Suprapubic skin (tissue), 3 donors: ENCODE data around the gene NEB.

Experiments used
- EP300 ChIP-seq: sonication (generic); formaldehyde crosslinking; IDR thresholded peaks from one replicate; pipeline ENCODE4 v1.6.1; 2017; ENCODE audit warnings: antibody characterized with exemption
- TF ChIP-seq, protein P1 (sequence below), 2 donors: fragments of 200-600 bp in 1 of 2; fragments of 450-650 bp in 1 of 2; sonication (generic) in 1 of 2; IDR thresholded peaks; one replicate each; pipeline ENCODE4 v1.5.1; 2016 to 2019; ENCODE audit warnings: antibody characterized with exemption in 2 of 2, mild to moderate bottlenecking in 1 of 2, moderate library complexity in 1 of 2

DNA sequence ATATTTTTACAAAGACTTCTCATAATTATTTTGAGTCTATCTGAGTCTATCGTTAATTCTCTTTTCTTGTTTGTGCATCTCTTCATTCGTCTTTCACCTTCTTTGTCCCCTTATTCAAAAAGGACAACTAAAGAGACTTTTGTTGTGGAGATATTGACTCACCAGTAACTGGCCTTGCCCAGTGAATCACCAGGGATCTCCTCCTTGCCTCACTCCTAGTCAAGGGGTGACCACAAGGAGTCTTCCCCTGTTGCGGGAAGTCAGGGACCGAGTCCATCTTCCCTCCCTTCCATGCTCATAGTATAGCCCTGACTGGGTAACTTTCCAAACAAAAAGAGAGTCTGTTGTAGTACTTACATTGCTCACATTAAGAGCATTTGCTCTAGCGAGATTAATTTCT lies 158.9 kb downstream of the NEB start:
- TF ChIP-seq, protein P1, sequence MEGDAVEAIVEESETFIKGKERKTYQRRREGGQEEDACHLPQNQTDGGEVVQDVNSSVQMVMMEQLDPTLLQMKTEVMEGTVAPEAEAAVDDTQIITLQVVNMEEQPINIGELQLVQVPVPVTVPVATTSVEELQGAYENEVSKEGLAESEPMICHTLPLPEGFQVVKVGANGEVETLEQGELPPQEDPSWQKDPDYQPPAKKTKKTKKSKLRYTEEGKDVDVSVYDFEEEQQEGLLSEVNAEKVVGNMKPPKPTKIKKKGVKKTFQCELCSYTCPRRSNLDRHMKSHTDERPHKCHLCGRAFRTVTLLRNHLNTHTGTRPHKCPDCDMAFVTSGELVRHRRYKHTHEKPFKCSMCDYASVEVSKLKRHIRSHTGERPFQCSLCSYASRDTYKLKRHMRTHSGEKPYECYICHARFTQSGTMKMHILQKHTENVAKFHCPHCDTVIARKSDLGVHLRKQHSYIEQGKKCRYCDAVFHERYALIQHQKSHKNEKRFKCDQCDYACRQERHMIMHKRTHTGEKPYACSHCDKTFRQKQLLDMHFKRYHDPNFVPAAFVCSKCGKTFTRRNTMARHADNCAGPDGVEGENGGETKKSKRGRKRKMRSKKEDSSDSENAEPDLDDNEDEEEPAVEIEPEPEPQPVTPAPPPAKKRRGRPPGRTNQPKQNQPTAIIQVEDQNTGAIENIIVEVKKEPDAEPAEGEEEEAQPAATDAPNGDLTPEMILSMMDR (IDR thresholded peaks at IDR 0.05): no peak
- no peak for TF ChIP-seq EP300
